ENCODE measurements around the gene RGS14.

GRCh38 chr5:177344891-177345290, 12.8 kb upstream of the RGS14 start:
- TF ChIP-seq CTCF (optimal IDR thresholded peaks at IDR 0.05 in 1 of 3, IDR thresholded peaks at IDR 0.05 in 1 of 3, conservative IDR thresholded peaks at IDR 0.05 in 1 of 3; ENCODE audit: extremely low read depth in 1 of 3, insufficient read depth in 2 of 3, low read length in 3 of 3) (no peak), EZH2 (IDR thresholded peaks at IDR 0.05; ENCODE audit: low read length) (no peak)
